Mesendoderm (in vitro differentiated cells): ENCODE measurements around the gene RHEX.

Source experiments
- DNase-seq: peaks from one replicate; pipeline ENCODE4 v3.0.0; 2013
- H2AK5ac ChIP-seq: 2 replicates; pipeline ENCODE4 v1.6.1; 2013; ENCODE audit warnings: low read length, inconsistent platforms
- H2BK120ac ChIP-seq: 2 replicates; pipeline ENCODE4 v1.6.1; 2013; ENCODE audit warnings: low read depth, mild to moderate bottlenecking, low read length, moderate library complexity, mixed read lengths
- H2BK15ac ChIP-seq: replicated peaks from 2 replicates; pipeline ENCODE4 v1.6.1; 2013; ENCODE audit warnings: low read depth, mild to moderate bottlenecking, moderate library complexity
- H2BK5ac ChIP-seq: 2 replicates; pipeline ENCODE4 v1.6.1; 2013; ENCODE audit warnings: low read length, inconsistent platforms
- H3K18ac ChIP-seq: 2 replicates; pipeline ENCODE4 v1.6.1; 2013; ENCODE audit warnings: mild to moderate bottlenecking, low read length, mixed read lengths
- H3K23ac ChIP-seq: one replicate; pipeline ENCODE4 v1.6.1; 2013; ENCODE audit warnings: low read length
- H3K27ac ChIP-seq: 2 replicates; pipeline ENCODE4 v1.5.1; 2013; ENCODE audit warnings: low read depth, mild to moderate bottlenecking, inconsistent platforms, low read length, moderate library complexity
- H3K27me3 ChIP-seq: 2 replicates; pipeline ENCODE4 v1.6.1; 2013; ENCODE audit warnings: low read length, control low read depth, mild to moderate bottlenecking, inconsistent platforms; ENCODE audit not compliant: insufficient read depth, poor library complexity
- H3K36me3 ChIP-seq: 2 replicates; pipeline ENCODE4 v1.6.1; 2013; ENCODE audit warnings: low read length, inconsistent platforms; ENCODE audit not compliant: control insufficient read depth, insufficient read depth
- H3K4ac ChIP-seq: one replicate; pipeline ENCODE4 v1.6.1; 2013; ENCODE audit warnings: low read depth, mild to moderate bottlenecking, low read length, moderate library complexity
- H3K4me1 ChIP-seq: 2 replicates; pipeline ENCODE4 v1.6.1; 2013; ENCODE audit warnings: low read depth, low read length, inconsistent platforms; ENCODE audit not compliant: control insufficient read depth
- H3K4me2 ChIP-seq: 2 replicates; pipeline ENCODE4 v1.6.1; 2013; ENCODE audit warnings: low read length
- H3K4me3 ChIP-seq: 2 replicates; pipeline ENCODE4 v1.5.1; 2013; ENCODE audit warnings: mild to moderate bottlenecking, low read length
- H3K56ac ChIP-seq: one replicate; pipeline ENCODE4 v1.6.1; 2013; ENCODE audit warnings: low read length
- H3K79me1 ChIP-seq: 2 replicates; pipeline ENCODE4 v1.6.1; 2013; ENCODE audit warnings: low read length, inconsistent platforms
- H3K79me2 ChIP-seq: 2 replicates; pipeline ENCODE4 v1.6.1; 2013; ENCODE audit warnings: mild to moderate bottlenecking, low read length; ENCODE audit not compliant: control insufficient read depth, insufficient read depth
- H3K9ac ChIP-seq: 2 replicates; pipeline ENCODE4 v1.6.1; 2013; ENCODE audit warnings: low read length, inconsistent platforms
- H4K5ac ChIP-seq: one replicate; pipeline ENCODE4 v1.6.1; 2013; ENCODE audit warnings: low read length
- H4K8ac ChIP-seq: one replicate; pipeline ENCODE4 v1.6.1; 2013; ENCODE audit warnings: low read depth, mild to moderate bottlenecking, control low read depth, low read length, moderate library complexity
- WGBS: extraction: QIAGEN DNeasy Blood & Tissue Kit; methylation state at CpG from one replicate; pipeline ENCODE4 v1.1.7; 2013; ENCODE audit warnings: low lambda C conversion rate, missing lambda C conversion rate; ENCODE audit not compliant: insufficient coverage; ENCODE audit errors: extremely low coverage; 5-methylcytosine and 5-hydroxymethylcytosine counted together

RHEX gene

DNA sequence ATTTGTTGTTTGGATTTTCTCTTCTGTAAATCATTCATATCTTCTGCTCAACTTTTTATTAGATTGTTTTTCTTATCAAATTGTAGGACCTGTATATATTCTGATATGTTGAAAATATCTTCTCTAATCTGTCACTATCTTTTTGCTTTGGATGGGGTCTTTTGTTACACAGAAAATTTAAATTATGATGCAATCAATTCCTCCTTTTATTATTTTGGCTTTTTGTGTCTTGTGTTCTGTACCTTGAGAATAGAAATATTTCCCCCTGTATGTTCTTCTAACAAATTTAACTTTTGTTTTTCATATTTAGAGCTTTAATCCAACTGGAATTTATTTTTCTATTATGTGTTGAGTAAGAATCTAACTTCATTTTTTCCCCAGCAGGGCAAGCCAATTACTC lies 67.4 kb downstream of the RHEX start:
- H3K79me1 ChIP-seq: no peaks in the 10 kb centered on the region
- no peak overlapping the region for H3K56ac ChIP-seq
- no peak overlapping the region for H2BK15ac ChIP-seq

DNA sequence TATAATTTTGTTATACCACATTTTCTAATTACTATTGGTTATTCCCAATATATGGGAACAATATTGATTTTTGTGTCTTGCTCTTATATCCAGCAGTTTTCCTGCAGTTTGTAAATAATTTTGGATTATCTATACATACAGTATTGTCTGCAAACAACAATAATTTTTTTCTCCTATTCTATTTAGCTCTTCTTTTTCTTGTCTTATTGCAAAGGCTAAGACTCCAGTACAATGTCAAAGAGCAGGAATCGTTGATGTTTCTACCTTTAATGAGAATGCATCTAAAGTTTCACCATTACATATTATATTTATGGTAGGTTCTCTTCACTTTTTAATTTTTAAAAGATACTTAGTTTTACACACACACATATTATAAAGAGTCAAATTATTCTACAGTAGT lies 68.3 kb downstream of the RHEX start:
- no peak for DNase-seq
- no peak overlapping the region for H3K4ac ChIP-seq
- WGBS: no CpG with 5 or more reads among the region's 1 CpG
- H4K8ac ChIP-seq: no peak overlapping the region
- H3K56ac ChIP-seq: no peak overlapping the region
- no peak overlapping the region for H2BK15ac ChIP-seq
- no peak overlapping the region for H2BK120ac ChIP-seq
- H2BK5ac ChIP-seq: no peak overlapping the region
- H3K79me2 ChIP-seq: no peaks in the 10 kb centered on the region
- no peak overlapping the region for H4K5ac ChIP-seq
- no peaks in the 10 kb centered on the region for H3K36me3 ChIP-seq
- H2AK5ac ChIP-seq: no peak overlapping the region
- H3K4me1 ChIP-seq: peaks cover 3% of the 10 kb centered on the region
- no peak overlapping the region for H3K9ac ChIP-seq
- H3K79me1 ChIP-seq: no peaks in the 10 kb centered on the region
- no peaks in the 10 kb centered on the region for H3K27me3 ChIP-seq
- H3K23ac ChIP-seq: no peak overlapping the region
- H3K27ac ChIP-seq: no peak overlapping the region
- no peak overlapping the region for H3K18ac ChIP-seq
- no peak overlapping the region for H3K4me2 ChIP-seq
- H3K4me3 ChIP-seq: no peak overlapping the region

More for the DNA sequence above, 67.4 kb downstream of the RHEX start:
- Histone ChIP-seq H3K4me3 (no peak overlapping the region), H4K5ac (no peak overlapping the region), H3K27ac (no peak overlapping the region), H3K4me1 (peaks cover 3% of the 10 kb centered on the region), H3K36me3 (no peaks in the 10 kb centered on the region), H3K9ac (no peak overlapping the region), H3K18ac (no peak overlapping the region), H3K4me2 (no peak overlapping the region), H2AK5ac (no peak overlapping the region), H3K27me3 (no peaks in the 10 kb centered on the region), H3K4ac (no peak overlapping the region), H3K79me2 (no peaks in the 10 kb centered on the region), H2BK120ac (no peak overlapping the region), H4K8ac (no peak overlapping the region), H2BK5ac (no peak overlapping the region), H3K23ac (no peak overlapping the region)
- DNase-seq: no peak

DNA sequence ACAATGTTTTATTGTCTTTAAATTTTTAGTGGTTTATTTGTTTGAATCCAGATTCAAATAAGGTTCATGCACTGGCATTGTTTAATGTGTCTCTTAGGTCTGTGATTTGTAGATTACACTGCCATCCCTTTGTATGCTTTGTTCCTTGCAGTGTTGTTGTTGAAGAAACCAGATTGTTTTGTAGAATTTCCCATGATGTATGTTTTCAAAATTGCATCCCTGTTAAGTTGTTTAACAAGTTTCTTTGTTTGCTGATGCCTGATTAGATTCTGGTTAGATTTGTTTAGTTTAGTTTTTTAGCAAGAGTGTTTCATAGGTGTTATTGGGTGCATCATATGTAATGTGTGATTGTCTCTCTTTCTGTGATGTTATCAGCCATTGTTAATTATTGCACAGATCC lies 69.7 kb downstream of the RHEX start:
- Histone ChIP-seq H3K79me1 (no peaks in the 10 kb centered on the region), H3K4me1 (peaks cover 3% of the 10 kb centered on the region), H3K27ac (no peak overlapping the region), H3K4me3 (no peak overlapping the region), H2BK5ac (no peak overlapping the region), H3K23ac (no peak overlapping the region), H4K8ac (no peak overlapping the region), H2BK15ac (no peak overlapping the region), H3K4ac (no peak overlapping the region), H3K79me2 (no peaks in the 10 kb centered on the region), H3K9ac (no peak overlapping the region), H3K27me3 (no peaks in the 10 kb centered on the region), H2BK120ac (no peak overlapping the region), H3K36me3 (no peaks in the 10 kb centered on the region), H2AK5ac (no peak overlapping the region), H3K18ac (no peak overlapping the region), H3K4me2 (no peak overlapping the region), H4K5ac (no peak overlapping the region), H3K56ac (no peak overlapping the region)
- no peak for DNase-seq

GRCh38 chr1:206125346-206125745 lies 72.4 kb downstream of the RHEX start:
- no peak overlapping the region for H2BK15ac ChIP-seq
- no peak overlapping the region for H2AK5ac ChIP-seq
- no peak overlapping the region for H3K18ac ChIP-seq
- no peak overlapping the region for H3K4ac ChIP-seq
- H3K9ac ChIP-seq: no peak overlapping the region
- no peak overlapping the region for H4K8ac ChIP-seq
- no peaks in the 10 kb centered on the region for H3K4me1 ChIP-seq
- H3K27me3 ChIP-seq: no peaks in the 10 kb centered on the region
- no peaks in the 10 kb centered on the region for H3K79me2 ChIP-seq
- H3K56ac ChIP-seq: no peak overlapping the region
- DNase-seq: no peak
- H2BK5ac ChIP-seq: no peak overlapping the region
- no peak overlapping the region for H3K4me2 ChIP-seq
- no peaks in the 10 kb centered on the region for H3K36me3 ChIP-seq
- H3K4me3 ChIP-seq: no peak overlapping the region
- H4K5ac ChIP-seq: no peak overlapping the region
- H3K23ac ChIP-seq: no peak overlapping the region
- no CpG with 5 or more reads among the region's 1 CpG for WGBS
- H3K27ac ChIP-seq: no peak overlapping the region
- no peak overlapping the region for H2BK120ac ChIP-seq
- no peaks in the 10 kb centered on the region for H3K79me1 ChIP-seq

DNA sequence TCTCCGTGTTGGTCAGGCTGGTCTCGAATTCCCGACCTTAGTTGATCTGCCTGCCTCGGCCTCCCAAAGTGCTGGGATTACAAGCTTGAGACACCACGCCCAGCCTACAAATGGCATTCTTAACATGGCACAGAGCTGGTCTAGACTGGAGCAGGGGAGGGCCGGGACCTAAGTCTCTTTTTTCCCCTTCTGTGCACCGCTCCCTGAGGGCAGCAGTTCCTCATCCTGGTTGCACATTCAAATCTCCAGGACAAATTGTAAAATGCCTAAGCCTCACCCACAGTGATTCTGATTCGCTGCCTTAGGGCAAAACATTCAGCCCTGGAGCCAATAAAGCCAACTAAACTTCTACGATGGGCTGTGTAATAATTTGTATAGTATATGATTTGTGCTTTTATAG lies 74.4 kb downstream of the RHEX start:
- no peak overlapping the region for H3K4me2 ChIP-seq
- DNase-seq: no peak
- H3K27me3 ChIP-seq: no peaks in the 10 kb centered on the region
- no peak overlapping the region for H2BK15ac ChIP-seq
- no peaks in the 10 kb centered on the region for H3K4me1 ChIP-seq
- H3K27ac ChIP-seq: no peak overlapping the region
- no peak overlapping the region for H3K4me3 ChIP-seq
- H2BK120ac ChIP-seq: no peak overlapping the region
- H3K23ac ChIP-seq: no peak overlapping the region
- H2AK5ac ChIP-seq: no peak overlapping the region
- H3K18ac ChIP-seq: no peak overlapping the region
- H4K8ac ChIP-seq: no peak overlapping the region
- no peak overlapping the region for H4K5ac ChIP-seq
- H3K36me3 ChIP-seq: no peaks in the 10 kb centered on the region
- H3K79me1 ChIP-seq: no peaks in the 10 kb centered on the region
- no CpG with 5 or more reads among the region's 9 CpGs for WGBS
- H3K56ac ChIP-seq: no peak overlapping the region
- H3K79me2 ChIP-seq: no peaks in the 10 kb centered on the region
- H2BK5ac ChIP-seq: no peak overlapping the region
- no peak overlapping the region for H3K9ac ChIP-seq
- H3K4ac ChIP-seq: no peak overlapping the region

DNA sequence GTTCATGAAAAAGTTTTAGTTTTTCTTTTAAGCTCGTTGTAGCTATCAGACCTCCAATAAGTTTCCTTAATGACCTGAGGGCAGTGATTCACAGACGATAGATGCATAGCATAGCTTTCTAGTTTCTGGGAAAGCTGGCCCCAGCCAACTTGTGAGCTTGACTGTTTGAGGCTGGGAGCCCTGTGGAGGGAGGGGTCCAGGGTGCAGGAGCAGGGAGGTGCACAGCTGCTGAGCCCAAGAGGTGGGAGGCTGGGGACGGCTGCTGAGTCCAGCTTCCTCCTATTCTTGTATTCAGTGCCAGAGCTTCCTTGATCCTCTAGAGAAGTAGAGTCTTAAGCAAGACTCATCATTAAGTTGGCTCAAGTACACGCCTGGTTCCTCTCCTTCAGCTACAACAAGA lies 75.2 kb downstream of the RHEX start:
- H2BK5ac ChIP-seq: no peak overlapping the region
- H3K23ac ChIP-seq: no peak overlapping the region
- no peak overlapping the region for H2BK120ac ChIP-seq
- no peak overlapping the region for H4K8ac ChIP-seq
- H3K4ac ChIP-seq: no peak overlapping the region
- no peak overlapping the region for H3K9ac ChIP-seq
- no peaks in the 10 kb centered on the region for H3K4me1 ChIP-seq
- no peak overlapping the region for H3K4me2 ChIP-seq
- no peak overlapping the region for H3K27ac ChIP-seq
- H4K5ac ChIP-seq: no peak overlapping the region
- no peaks in the 10 kb centered on the region for H3K27me3 ChIP-seq
- no CpG with 5 or more reads among the region's 4 CpGs for WGBS
- no peak overlapping the region for H2AK5ac ChIP-seq
- H3K79me1 ChIP-seq: no peaks in the 10 kb centered on the region
- no peak overlapping the region for H3K56ac ChIP-seq
- H3K79me2 ChIP-seq: no peaks in the 10 kb centered on the region
- H3K36me3 ChIP-seq: no peaks in the 10 kb centered on the region
- no peak overlapping the region for H3K4me3 ChIP-seq
- no peak overlapping the region for H3K18ac ChIP-seq
- DNase-seq: no peak
- no peak overlapping the region for H2BK15ac ChIP-seq
